Activated naive CD4-positive, alpha-beta T cell treated with anti-CD3 and anti-CD28 coated beads, Interleukin-2, amount 50 U/mL, for 16 hours (primary cell): ENCODE data around the gene CUTC.
"Not testable (repeated sequence)": the region's sequence is repeated elsewhere in the genome, so short reads cannot be mapped to it uniquely, and the experiment has no call there.

Source experiments
- DNase-seq: peaks from one replicate; pipeline ENCODE4 v3.0.0-alpha.2; 2020

CUTC gene, protein sequence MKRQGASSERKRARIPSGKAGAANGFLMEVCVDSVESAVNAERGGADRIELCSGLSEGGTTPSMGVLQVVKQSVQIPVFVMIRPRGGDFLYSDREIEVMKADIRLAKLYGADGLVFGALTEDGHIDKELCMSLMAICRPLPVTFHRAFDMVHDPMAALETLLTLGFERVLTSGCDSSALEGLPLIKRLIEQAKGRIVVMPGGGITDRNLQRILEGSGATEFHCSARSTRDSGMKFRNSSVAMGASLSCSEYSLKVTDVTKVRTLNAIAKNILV

DNA sequence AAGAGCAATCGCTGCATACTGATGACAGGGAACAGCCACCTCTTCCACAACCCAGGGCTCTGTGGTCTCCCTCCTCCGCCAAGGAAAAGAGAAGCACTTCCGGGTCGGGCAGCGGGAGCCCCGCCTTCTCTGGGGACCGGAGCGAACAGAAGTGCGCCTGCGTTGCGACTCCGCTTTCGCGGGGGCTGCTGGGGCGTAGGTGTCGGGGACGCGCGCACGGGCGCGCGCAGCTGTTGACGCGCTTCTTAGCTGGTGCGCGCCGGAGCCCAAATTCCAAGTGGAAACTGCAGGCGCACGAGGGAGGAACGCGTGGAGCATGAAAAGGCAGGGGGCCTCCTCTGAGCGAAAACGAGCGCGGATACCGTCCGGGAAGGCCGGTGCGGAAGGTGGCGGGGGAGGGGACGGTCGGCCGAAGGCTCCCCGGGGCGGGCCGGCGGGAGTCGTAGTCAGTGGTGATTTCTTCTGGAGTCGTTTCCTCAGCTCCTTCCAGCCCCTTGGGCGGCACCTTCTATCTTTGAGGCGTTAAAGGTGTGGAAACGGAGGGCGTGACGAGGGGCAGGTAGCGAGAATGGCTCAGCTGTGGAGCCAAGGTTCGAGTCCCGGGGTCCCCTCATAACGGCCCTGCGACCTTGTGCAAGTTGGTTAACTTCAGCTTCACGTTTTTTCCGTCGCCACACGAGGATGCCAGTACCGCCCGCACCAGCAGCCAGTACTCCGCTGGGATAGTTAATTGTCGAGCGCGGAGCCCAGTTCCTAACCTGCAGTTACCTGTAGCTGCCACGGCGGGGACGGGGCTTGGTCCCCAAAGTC is at the start of gene CUTC, which contains the start of gene COX15:
CUTC (plus strand) TSS at position 202 of the 810 bp plus-strand sequence; CDS start at position 317, 115 bp downstream.
COX15 (minus strand) TSS at position 95 of the 810 bp plus-strand sequence; CDS start at position 17, 78 bp downstream.
- DNase-seq: peak; percentile 94

DNA sequence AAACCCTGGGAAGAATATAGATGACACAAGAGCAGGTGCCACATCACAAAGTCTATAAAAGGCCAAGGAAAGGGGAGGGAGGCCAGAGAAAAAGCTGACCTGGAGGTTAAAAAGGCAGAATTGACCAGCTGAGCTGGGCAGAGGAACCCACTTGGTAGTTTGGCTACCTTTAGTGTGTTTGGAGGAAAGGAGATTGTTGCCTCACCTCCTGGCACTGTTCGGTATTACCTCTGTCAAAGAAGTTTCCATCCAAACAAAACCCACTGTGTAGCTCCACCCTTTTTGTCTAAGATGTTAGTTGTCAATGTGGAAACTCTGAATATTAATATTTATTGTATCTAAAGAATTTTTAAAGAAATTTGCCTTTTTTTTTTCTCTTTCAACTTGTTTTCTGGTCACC is 49.3 kb upstream of the CUTC start:
- DNase-seq: no peak

DNA sequence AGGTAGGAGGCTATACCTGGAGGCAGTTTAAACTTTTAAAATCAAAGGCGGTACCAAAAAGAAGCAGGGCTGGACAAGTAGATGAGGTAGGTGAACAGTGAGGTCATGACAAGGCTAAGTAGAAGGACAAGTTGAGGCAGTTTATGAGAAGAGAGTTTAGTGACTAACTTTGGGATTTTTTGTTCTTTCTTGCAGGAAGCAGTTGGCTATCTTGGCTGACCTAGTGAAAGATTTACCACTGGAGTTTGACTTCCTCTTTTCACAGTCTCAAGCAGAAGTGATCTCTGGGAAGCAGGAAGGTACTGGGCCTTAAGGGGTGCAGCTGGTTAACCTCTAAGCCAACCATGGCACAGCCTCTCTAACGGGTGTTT is 46.5 kb upstream of the CUTC start:
- no peak for DNase-seq

DNA sequence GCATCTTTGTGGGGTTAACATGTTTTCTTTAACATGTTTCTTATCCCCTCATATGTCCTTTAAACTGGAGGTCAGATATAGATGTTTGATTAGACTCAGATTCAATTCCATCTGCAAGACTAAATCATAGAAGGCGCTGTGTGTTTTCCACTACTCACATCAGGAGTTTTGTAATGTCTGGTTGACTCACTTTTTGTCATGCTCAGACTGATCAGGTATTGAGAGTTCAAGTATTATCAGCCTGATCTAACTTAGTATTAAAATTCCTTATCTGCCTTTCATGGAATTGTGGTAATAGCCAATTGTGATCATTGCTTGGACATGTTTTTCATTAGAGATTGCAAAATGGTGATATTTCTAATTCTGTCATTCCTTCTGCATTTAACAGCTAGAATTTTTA is 42.6 kb upstream of the CUTC start:
- DNase-seq: no peak

DNA sequence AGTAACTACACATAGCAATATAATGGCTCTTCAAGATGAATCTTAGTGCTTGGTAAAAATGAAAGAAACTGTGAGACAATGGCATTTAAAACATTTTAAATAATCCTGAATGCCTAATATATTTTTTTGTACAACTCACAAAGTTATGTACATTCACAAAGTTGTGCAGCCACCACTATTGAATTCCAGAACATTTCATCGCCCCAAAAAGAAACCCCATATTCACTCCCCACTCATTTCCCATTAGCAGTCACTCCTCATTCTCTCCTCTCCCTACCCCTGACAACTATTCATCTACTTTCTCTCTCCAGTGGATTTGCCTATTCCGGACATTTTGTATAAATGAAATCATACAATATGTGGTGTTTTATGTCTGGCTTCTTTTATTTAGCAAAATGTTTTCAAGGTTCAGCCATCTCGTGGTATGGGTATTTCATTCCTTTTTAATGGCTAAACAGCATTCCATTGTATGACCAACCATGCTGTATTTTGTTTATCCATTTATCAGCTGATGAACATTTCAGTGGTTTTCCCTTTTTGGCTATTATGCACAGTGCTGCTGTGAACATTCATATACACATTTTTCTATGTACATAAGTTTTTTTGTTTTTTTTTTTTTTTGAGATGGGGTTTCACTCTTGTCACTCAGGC is 38.0 kb upstream of the CUTC start:
- DNase-seq: no peak

DNA sequence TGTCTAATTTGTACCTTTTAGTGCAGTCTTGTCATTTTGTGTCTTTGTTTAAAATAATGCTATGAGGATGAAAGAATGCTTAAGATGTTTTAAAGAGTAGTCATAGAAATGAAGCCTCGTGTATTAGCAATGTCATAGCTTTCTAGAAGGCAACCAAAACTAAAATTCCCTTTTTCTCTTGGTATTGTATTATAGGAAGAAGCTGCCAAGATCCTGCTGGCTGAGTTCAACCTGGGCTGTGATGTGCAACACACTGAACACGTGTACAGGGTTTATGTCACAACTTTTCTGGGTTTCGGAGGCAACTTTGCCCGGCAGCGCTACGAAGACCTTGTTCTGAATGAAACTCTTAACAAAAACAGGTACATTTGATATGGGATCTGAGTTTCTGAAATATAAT is 36.3 kb upstream of the CUTC start:
- DNase-seq: no peak

DNA sequence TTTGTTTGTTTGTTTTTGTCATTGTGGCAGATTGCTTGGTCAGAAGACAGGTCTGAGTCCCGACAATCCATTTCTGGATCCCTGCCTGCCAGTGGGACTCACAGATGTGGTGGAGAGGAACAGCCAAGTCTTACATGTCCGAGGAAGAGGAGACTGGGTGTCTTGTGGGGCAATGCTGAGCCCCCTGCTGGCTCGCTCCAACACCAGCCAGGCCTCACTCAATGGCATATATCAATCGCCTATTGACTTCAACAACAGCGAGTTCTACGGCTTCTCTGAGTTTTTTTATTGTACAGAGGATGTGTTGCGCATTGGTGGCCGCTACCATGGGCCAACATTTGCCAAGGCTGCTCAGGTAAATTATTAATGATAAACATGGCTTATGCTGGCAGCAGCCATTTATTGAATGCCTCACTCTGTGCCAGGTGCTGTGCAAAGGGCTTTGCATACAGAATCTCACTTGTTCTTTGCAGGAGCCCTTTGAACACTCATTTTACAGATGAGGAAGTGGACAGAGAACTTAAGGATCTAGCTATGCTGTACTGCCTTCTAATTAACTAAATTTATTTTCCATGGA is 33.4 kb upstream of the CUTC start:
- DNase-seq: no peak

DNA sequence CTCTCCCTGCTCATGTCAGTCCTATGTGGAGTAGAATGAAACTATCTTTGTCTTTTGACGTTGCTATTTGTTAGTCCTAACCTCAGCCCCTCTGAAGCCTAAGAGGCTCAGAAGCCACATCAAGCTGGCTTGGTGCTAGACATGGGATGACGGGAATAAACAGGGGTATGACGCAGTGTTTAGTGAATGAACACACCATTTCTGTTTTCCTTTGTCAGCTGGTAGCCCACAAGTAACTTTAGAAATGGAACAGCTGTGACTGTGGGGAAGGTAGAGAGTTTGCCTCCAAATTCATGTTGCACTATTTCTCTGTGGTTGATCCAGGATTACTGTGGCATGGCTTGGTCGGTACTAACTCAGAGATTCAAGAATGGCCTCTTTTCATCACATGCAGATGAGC is 31.4 kb upstream of the CUTC start:
- DNase-seq: no peak

DNA sequence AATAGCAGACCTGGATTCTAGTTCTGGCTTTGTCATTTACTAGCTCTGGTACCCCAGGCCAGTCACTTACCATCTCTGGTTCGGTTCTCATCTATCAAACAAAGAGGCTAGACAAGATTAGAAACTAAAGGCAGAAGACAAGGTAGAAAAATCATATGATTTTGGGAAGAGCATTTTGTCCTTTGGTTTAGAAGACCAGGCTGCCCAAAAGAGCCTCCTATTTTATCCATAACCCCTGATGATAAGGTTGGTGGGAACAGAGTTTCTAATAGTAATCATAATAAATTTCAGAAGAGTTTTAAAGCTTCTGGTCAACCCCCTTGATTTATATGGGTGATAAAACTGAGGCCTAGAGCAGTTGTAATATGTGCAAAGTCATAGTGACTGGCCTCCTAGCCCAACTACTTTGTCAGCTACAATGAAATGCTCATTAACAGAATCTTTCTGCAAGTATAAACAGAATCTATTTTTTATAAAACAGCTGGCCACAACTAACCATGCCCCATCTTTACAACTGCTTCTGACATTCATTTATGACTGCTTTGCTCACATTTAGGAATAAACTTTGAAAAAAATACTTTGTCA is 23.5 kb upstream of the CUTC start:
- no peak for DNase-seq

DNA sequence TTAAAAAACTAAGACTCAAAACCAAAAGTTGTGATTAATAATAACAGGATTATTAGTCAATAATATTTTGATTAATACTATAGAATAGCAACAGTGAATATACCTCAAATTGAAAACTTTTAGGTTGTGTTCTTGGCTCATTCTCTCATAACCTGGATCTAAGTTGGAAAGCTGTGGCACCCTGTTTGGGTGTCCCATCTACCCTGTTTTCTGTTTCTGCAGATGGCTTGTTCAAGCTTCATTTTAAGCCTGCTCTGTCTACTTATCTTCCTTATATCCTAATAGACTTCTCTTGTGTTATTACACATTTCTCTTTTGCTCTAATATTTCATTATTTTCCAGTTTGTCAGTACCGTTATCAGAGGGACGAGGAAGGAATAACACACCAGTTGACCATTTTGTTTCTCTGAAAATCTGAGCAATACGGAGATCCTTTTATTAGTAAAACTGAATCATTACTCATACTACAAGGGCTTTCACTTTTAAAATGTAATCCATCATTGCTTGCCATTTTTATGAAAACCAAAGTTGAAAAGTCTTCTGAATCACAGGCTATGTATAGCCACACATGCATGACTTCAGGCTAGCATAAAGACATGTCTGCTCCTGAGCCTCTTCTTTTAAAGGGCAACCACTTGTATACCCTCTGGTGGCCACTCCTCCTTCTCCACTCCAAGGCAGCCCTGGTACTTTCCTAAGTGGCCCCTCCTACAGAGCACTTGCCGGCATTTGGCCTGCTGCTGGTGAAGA is 22.4 kb upstream of the CUTC start:
- DNase-seq: no peak

DNA sequence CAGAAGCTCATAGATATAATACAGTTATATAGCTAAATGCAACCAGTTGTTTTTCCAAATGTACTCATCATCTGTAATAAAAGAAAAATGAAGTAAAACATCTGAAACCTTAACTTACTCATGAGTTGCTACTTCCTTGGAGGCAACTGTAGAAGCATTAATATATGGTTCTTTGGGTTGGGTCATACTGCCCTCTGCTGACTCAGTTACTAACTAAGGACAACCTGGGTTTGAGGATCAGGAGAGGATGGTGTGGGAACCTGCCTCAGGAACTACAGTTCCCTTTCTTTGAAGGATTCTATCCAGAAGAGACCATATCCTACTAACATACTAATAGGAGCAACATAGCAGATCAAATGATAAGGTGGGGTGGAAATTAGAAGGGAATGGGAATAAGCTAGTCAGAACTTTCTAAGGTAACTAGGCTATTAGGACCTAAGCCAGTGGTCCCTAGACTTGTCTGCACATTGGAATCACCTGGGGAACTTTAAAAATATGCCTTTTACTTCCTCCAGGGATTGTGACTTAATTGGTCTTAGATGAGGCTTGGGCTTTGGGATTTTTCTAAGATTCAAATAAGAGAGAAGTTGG is 20.8 kb upstream of the CUTC start:
- peak; percentile 21 for DNase-seq

DNA sequence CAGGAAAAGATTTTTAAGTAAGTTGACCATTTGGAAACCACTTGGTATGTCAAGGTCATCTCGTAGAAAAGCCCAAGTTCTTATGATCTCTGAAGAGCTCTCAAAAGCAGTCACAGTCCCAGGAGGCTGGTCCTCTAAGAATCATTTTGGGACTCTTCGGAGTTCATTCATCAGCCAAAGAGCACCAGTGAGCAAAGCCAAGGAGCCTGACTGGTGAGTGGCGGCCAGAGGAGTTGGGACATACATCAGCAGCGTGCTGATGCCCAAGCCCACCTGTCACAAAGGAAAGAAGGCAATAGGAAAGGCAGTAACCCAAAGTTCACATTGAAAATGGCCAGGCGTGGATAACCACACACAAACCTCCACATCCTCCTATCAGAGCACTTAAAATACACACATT is 17.6 kb upstream of the CUTC start:
- DNase-seq: no peak

DNA sequence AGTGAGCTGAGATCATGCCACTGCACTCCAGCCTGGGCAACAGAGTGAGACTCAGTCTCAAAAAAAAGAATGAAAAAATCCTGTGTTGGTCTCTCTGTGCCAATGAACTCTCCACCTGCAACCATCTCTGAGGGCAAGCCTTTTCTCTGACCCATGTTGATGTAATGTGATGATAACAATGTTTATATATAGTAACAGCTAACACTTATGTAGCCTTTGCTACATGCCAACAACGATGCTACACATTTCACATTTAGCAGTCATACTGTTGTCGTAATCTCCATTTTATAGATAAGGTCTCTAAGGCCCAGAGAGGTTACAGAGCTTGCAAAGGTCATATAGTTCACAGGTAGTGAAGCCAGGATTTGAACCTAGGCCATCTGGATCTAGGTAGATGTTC is 11.6 kb upstream of the CUTC start:
- no peak for DNase-seq

DNA sequence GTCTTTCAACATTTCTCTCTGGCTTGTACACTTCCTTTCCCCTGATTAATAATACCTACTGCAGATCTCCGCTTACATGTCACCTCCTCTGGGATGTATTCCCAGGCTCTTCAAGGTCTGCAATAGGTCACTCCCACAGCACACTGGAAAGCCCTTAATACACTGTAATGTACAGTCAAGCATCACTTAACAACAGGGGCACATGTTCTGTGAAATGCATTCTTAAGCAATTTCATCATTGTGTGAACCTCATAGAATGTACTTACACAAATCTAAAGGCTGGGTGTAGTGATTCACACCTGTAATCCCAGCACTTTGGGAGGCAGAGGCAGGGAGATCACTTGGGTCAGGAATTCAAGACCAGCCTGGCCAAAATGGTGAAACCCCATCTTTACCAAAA is 2.0 kb upstream of the CUTC start:
- DNase-seq: no peak

DNA sequence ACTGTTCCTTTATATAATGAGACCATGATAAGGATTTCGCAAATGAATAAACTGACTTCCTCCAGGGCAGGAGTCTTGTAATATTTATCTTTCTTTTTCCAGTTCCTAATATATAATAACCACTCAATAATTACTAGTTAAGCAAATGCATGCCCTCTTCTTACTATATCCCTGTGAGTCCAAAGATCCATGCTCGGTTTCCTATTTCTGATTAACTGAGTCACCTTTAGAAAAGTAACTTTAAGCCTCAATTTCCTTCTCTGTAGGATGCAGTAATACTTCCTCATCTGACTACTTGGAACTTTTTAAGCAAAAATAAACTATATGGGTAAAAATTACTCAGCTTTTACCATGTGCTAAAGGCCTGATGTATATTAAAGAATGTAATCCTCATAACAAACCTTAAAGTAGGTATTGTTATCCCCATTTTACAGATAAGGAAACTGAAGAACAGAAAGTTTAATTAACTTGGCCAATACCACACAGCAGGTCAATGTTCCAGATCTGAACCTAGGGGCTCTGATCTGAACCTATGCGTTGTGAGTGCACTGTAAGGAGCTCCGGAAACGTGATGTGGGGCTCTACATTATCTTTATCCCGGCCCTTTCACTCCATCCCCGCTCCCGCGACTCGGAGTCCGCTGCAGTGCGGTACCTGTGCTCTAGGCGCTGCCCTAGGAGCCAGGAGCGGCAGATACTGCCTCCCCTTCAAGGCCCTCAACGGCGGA is 565 bp upstream of the CUTC start:
- DNase-seq: no peak

DNA sequence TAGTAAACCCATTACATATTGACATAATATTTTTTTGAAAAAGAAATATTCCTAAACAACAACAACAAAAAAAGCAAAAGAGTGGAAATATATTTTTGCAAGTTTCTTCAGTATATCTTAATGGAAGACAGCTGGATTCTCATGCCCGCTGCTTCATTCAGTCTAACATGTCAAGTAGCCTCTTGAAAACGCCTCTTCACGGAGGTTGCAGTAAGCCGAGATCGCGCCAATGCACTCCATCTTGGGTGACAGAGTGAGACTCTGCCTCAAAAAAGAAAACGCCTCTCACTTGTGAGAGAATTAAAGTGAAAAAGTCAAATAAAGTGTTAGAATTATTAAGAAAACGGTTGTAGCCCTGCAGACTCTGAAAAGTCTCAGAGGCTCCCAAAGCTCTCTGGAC is 1.3 kb downstream of the CUTC start:
- no peak for DNase-seq

DNA sequence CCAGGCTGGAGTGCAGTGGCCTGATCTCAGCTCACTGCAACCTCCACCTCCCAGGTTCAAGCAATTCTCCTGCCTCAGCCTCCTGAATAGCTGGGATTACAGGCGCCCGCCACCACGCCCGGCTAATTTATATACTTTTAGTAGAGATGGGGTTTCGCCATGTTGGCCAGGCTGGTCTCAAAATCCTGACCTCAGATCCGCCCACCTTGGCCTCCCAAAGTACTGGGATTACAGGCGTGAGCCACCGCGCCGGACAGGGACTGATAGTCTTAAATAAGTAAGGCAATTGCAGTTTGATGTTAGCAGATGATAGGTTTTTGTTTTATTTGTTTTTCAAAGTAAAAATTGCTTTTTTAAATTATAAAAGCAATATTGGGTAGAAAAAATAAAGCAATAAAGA is 2.1 kb downstream of the CUTC start:
- not testable (repeated sequence) for DNase-seq

DNA sequence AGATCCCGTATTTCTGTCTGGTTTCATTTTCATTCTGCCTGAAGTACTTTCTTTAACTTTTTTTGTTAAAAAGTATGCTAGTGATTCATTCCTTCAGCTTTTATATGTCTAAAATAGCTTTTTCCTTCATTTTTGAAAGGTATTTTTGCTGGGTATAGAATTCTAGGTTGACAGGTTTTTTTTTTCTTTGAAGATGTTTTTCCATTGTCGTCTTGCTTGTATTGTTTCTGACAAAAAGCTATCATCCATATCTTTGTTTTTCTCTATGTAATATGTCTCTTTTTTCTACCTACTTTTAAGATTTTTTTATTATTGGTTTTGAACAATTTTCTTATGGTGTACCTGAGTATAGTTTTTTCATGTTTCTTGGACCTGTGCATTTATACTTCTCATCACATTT is 8.2 kb downstream of the CUTC start:
- no peak for DNase-seq

DNA sequence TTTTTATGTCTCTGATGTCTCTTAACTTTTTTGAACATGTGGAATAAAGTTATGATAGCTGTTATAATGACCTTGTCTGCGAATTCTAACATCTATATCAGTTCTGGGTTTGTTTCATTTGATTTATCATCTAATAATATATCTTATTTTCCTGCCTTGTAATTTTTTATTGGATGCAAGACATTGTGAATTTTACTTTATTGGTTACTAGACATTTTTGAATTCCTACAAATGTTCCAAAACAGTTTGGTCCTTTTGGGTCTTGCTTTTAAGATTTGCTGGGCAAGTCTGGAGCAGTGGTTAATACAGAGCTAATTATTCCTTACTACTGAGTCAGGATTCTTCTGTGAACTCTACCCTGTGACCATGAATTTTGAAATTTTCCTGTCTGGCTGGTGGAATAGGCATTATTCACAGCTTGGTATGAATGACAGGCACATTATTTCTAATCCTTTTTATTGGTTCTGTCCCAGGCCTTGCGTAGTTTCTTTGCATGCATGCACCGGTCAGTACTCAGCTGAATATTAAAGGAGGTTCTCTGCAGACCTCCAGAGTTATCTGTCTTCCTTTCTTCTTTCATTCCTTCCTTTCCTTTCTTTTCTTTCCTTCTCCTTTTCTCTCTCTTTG is 9.0 kb downstream of the CUTC start:
- no peak for DNase-seq

DNA sequence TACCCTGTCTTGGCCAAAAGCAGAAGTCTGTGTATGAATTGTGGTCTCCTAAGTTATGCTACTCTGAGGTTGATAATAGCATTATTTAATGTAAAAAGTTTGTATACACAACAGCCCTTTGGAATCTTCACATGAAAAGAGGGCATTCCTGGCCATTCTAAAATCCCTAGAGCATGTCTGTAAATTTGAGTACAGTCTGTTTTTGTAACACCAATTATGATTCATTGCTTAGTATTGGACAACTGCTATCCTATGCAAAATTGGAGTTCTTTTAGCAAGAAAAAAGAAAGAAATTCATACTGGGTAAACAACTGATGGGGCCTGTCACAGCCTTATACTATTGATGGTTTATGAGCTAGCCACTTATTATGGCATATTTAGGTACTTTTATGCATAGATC is 10.2 kb downstream of the CUTC start:
- DNase-seq: no peak

DNA sequence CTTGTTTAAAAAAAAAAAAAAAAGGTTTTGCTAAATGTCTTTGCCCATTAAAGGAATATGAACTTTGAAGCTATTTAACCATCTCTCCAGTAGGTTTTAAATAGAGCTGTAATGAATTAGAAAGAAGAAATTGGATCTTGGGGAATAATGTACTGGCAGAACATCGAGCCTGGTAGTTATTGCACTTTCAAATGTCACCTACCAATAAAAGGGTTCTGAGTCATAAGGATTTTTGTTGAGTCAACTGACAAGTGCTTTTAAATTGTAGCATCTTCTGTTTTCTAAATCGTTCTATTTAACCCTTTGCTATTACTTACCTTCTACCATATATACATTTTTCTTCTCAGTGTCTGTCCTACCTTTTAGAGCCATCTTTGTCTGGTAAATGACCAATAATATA is 10.7 kb downstream of the CUTC start:
- no peak for DNase-seq
